DMS53 treated with DMSO at 0.1 percent for 48 hours (cell line): ENCODE results near the gene AP3S2.
"Not testable (repeated sequence)": the region's sequence is repeated elsewhere in the genome, so short reads cannot be mapped to it uniquely, and the experiment has no call there.

Source experiments
- DNase-seq: peaks from one replicate; lab custom pipeline; 2025; ENCODE audit not compliant: unreplicated experiment; lab: John Stamatoyannopoulos, UW

AP3S2 gene

DNA sequence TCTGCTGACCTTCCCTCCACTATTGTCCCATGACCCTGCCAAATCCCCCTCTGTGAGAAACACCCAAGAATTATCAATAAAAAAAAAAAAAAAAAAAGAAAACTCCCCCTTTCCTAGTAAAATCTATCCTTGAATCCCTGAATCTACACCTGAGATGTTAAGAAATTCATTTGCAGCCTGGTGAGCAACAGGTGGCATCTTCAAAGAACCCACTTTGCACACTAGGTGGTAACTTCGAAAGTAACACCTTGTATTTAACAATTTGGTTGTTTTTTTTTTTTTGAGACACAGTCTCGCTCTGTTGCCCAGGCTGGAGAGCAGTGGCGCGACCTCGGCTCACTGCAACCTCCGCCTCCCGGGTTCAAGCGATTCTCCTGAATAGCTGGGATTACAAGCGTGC is 24.3 kb downstream of the AP3S2 start:
- not testable (repeated sequence) for DNase-seq

DNA sequence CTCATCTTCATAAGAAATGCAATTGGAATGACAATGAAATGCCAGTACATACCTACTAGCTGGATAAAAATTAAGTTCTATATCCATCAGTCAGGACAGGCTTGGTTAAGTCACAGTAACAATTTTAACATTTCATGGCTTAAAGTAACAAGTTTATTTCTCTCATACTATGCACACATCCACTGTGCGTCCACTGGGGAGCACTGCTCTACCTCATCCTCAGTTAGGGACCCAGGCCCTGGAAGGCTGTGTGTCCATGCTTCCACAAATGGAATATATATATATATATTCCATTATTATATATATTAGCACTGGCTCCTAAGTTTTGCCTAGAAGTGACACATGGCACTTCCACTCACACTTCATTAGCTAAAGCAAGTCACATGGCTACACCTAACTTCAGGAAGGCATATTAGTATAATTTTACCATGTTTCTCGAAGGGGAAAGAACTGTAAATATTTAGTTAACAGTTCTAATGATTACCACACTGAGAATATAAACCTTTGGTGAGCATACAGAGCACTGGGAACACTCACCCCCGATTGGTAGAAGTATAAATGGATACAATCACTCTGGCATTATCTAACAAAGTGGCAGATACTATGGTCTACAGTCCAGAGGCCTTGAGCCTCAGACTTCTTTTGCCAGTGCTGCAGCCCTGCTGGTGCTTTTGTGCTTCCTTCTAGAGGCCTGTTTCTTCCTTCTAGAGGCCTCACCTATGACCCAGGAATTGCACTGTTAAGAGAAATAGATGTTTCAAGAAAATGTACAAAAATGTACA is 28.6 kb downstream of the AP3S2 start:
- no peak for DNase-seq

DNA sequence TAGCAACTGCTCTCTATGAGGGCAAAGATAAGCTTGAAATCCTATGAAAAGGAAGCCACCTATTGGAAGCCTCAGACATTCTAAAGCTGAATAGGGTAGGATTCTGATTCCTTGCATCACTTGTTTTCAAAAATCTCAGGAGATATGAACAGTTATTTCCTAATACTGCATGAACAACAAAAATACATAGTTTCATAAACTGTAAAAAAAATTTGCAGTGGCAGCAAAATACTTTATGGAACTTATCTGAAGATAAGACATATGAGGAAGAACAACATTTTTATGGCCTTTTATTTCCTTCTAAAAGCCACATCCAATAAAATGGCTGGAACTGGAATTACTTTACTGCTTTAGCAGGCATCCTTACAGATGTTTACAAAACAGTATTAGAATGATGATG is 29.9 kb downstream of the AP3S2 start:
- DNase-seq = no peak

DNA sequence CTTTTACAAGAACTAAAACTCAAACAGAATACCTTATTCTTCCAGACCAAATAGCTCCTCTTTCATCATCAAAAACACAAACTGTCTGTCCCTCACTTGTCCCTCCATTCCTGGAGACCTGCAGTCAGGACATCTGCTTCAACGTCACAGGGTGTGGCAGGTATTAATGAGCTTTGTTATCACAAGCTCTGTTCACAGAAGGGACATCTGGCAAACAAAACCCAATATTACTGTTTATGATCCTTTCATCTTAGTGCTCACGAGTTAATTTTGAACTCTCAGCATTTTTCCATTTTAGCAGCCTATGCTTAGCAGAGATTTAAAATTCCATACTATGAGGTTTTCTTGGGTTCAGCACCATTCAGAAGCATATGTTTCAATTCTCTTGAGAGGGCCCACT is 32.9 kb downstream of the AP3S2 start:
- DNase-seq = no peak

DNA sequence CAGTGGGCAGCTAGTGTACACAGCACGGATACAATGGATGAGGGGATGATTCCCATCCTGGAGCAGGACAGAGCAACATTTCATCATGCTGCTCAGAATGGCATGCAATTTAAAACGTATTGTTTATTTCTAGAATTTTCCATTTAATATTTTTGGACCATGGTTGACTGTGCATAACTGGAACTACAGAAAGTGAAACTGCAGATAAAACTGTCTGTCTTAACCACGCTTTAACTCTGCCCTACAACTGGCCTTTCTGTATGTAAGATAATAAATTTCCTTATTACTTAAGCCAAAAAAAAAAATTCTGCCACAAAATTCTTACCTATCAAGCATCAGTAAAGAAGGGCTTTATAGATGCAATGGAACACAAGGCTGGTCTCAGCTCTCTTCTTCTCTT is 33.4 kb downstream of the AP3S2 start:
- no peak for DNase-seq

DNA sequence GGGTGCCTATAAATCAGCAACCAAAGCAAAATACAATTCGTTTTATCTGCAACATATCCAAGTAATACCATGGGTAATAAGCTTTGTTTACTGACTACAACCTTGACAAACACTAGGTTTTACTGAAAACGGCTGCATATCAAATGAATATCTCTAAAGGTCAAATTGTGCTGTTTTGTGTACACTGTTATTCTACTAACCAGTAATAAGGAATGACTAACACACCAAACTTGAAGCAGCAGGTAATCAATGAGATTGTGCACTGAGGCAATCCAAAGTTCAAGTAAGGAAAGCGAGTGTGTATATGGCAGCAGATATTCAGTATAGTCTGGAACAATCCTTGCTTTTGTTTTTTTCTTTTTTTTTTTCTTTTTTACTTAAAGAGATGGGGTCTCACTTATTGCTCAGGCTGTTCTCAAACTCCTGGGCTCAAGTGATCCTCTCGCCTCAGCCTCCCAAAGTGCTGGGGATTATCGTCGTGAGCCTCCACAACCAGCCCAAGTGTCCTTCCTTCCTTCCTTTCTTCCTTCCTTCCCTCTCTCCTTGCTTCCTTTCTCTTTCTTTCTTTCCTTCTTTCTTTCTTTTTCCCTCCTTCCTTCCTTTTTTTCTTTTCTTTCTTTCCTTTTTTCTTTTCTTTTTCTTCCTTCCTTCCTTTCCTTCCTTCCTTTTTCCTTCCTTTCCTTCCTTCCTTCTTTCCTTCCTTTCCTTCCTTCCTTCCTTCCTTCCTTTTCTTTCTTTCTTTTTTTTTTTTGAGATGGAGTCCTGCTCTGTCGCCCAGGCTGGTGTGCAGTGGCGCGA is 34.9 kb downstream of the AP3S2 start:
- no peak for DNase-seq

DNA sequence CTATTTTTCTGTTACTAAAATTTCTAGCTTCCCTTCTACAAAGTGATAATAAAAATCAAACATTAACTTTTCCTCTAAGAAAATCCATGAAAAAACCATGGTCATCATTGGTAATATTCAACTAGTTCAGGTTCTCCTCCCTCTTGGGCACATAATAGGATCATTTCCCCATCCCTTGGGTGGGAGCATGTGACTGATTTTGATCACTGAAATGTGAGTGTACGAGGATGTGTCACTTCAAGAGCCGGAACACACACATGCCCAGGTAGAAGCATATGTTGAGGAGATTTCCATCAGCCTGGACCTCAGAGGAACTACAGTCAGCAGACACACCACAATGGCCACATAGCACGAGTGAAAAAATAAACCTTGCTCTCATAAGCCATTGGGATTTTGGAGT is 36.1 kb downstream of the AP3S2 start:
- no peak for DNase-seq

DNA sequence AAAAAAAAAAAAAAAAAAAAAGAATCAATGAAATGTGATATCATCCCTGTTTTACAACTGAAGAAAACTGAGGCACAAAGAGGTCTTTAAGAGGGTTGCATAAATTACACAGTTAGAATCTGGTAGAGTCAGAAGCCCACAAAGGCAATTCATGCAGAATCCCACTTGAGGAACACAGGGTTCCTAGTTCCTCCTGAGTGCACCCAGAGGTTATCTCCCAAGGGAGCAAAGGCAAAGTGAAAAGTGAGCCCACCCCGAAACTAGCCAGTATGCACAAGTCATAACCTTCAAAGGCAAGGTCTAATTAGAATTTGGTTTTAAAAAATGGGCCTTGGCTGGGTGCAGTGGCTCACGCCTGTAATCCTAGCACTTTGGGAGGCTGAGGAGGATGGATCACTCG is 37.8 kb downstream of the AP3S2 start:
- no peak for DNase-seq

DNA sequence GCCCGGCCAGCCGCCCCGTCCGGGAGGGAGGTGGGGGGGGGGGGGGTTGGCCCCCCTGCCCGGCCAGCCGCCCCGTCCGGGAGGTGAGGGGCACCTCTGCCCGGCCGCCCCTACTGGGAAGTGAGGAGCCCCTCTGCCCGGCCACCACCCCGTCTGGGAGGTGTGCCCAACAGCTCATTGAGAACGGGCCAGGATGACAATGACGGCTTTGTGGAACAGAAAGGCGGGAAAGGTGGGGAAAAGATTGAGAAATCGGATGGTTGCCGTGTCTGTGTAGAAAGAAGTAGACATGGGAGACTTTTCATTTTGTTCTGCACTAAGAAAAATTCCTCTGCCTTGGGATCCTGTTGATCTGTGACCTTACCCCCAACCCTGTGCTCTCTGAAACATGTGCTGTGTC is 38.9 kb downstream of the AP3S2 start:
- DNase-seq = not testable (repeated sequence)

DNA sequence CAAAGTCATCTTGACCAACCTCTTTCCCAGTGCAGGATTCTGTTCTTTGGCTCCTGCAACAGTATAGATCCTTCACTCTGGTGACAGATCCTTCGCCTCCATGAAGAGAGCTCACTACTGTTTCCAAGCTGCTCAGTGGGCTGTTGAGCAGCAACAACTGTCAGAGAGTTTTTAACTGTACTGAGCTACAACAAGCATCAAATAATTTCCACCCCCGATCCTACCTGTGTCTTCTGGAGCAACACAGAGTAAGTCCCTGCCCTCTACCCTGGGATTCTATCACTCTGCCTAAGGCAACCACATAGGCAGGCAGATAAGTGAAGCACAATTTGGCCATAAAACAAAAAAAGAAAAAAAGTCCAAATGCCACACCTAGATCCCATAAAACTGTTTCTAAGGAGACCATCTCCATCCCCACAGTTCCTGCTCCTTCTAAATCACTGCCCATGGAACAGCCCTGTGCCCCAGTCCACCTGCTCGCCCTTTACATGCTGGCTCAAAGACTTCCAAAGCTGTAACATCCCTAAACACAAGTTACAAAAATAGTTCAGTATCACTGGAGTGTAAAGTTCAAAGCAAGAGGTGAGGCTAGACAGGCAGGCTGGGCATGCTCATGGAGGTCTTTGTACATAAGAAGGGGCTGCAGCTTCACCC is 41.3 kb downstream of the AP3S2 start:
- no peak for DNase-seq

DNA sequence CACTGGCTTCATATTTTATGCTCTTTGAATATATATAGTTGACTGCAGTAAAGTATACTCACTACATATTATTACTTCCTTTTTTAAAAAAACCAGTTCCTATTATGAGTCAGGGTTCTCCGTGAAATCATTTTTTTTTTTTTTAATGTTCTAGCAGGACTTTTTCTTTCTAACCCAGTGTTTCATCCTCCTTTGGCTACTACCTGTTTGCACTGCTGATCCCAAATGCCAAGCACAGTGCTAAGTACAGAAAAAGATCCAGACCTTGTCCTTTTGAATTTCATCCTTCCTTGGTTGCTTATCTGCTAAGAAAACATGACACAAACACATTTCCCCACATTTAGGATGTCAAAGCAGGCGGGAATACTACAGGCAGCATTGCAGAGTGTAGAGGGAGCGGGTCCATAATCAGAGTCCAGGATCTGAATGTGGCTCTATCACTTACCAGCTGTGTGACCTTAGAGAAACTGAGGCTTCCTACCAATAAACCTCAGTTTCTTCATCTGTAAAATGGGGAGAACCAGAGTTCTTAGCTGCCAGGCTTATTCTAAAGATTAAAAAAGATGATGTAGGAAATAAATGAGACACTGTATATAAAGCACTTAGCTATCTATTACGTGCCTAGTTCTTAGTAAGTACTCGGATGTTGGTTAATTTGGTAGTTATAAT is 42.0 kb downstream of the AP3S2 start:
- no peak for DNase-seq

DNA sequence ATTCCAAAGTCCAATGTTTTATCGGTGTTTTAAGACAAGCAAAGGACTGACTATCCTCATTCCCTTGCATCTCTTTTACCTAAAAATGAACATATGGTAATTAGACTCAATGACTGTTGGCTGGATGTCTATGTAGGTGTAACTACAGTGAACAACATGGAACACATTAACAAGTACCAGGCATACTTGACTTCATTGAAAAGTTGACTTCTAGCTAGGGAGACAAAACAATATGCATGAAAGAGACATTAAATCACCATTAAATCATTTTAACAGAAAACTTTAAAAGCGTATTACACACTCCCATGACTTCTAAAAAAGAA is 44.9 kb downstream of the AP3S2 start:
- no peak for DNase-seq

DNA sequence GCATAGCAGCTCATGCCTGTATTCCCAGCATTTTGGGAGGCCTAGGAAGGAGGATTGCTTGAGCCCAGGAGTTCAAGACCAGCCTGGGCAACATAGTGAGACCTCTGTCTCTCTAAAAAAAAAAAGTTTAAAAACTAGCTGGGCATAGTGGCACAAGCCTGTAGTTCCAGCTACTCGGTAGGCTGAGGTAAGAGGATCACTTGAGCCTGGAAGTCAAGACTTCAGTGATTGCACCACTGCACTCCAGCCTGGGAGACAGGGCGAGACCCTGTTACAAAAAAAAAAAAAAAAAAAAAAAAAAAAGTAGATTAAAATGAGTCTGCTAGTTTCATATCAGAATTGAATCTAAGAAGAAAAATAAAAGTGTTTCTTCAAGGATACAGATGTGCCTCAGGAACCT is 46.7 kb downstream of the AP3S2 start:
- DNase-seq = no peak

DNA sequence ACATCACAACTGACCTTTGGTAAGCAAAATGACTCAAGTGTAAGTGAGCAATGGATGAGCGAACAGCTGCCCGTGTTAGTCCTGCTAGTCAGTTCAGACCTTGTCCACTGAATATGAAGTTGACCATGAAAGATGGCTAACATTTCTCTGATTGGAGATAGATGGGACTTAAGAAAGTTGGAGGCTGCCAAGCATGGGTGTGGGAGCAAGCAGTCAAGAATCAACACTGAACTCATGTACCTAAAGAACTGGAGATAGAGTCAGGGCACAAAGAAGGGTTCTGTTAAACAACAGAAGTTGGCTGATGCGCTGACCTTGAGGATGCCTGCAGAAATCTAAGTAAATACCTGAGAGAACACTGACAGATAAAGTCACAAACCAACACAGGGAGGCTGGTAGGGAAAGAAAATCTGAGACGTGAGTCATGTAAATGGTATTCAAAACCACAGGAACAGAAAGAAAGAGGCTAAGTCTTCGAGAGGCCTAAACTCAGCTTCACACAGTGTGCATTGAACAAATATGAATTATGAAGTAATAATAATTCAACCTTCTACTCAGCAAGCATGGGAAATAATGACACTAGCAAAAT is 48.4 kb downstream of the AP3S2 start:
- DNase-seq = no peak

DNA sequence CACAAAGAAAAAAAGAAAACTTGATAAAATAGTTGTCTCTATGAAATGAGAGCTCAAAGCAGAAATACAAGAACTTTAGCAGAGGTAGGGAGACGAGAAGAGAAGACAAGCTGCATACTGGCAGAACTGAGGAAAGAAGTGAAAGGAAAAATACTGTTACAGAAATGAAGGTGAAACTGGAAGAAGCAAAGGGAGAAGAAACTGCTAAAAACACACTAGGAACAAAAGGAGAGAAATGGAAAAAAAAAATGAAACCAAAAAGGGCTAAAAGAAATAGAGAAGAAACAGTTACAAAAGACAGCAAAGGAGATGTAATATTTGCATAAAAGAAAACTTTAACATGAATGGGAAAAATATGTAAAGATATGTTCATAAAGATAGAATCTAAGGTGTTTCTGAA is 51.8 kb downstream of the AP3S2 start:
- DNase-seq = no peak

DNA sequence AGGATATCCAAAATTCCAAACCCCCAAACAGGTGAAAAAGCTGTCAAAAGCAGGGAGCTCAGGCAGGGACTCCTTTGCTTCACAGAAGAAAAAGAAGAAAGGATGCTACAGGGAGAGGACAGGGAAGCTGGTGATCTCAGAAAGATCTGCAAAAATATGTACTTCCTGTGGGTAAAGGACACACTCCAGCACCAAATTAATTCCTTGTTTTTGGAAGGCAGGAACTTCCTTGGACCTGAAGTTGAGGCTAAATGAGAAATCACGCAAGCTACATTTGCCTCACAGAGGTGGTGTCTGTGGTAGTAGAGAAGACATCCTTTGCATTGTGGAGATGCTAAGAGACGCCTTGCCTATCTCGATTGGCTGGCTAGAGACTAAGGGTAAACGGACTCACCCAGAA is 52.5 kb downstream of the AP3S2 start:
- DNase-seq = no peak

DNA sequence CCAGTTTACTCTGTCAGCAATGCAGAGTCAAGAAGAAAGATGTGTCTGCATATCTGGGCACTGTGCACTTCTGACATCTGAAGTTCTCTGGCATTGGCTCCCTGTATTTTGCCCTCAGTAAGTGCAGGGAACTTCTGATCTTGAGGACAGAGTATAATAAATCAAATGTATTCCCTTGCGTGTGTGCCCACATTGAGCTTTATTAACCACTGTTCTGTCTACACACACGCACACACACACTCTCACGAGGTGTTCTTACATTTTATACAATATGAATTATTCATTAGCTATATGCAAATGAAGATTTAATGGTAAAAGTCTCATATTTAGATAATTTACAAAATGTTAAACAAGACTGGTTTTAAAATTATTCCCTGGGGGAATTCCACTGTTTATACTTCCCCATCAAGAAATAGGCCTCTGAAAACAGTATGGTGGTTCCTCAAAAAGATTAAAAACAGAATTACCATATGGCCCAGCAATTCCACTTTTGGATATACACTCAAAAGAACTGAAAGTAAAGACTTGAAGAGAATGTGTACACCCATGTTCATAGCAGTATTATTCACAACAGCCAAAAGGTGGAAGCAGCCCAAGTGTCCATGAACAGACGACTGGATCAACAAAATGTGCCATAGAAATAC is 54.5 kb downstream of the AP3S2 start:
- no peak for DNase-seq

DNA sequence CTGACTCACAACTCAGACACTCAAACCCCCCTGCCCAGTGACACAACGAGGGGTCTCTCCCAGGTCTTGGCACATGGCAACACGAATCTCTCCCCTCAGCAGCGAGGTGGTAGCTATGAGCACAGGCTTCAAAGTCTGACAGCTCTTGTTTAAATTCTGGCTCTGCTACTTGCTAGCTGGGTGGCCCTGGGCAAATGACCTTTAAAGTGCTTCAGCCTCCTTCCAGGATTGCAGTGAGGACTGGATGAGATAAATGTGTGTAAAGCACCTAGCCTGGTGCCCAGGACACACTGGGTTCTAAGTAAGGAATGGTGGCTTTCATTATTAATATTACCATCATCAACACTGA is 56.0 kb downstream of the AP3S2 start:
- no peak for DNase-seq

DNA sequence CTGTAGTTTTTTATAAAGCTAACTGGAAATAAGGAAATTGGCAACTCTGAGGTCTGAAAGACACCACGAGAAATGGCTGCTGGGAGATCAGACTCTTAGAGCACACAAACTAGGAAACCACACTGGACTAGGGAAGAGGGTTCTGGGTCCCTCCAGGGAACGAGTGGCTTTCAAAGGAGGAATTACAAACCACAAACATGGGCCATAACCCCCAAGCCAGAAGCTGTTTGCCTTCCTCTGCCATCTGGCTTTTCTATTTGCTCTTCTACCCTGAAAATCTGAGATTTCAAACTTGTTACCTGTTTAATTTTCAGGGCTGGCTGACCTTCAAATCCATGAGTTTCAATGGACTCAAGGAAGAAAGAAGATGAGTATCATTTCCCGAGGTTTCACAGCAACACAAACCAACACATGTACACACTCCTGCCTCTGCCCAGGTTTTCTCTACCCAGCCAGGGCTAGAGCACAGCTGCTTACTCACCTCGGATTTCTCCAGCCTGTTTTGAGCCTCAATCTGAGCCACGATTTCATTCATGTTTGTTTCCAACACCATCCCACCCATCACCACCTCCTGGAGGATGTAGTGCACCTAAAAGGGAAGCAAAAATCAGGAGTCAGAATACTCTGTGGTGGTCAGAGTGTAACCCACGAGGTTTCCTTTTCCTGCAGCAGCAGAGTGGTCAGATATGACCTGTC is 56.5 kb downstream of the AP3S2 start:
- no peak for DNase-seq
